DMS153 treated with DMSO at 0.1 percent for 48 hours (cell line): ENCODE data around the gene CCDC159.
A peak's percentile ranks its signal among the peaks of the same experiment; 100 is the strongest.
"Not testable (repeated sequence)": the region's sequence is repeated elsewhere in the genome, so short reads cannot be mapped to it uniquely, and the experiment has no call there.

Experiments used
- DNase-seq: peaks from one replicate; lab custom pipeline; 2025; ENCODE audit not compliant: unreplicated experiment; lab: John Stamatoyannopoulos, UW

The CCDC159 gene

GRCh38 chr19:11364296-11364904 lies 18.1 kb downstream of the CCDC159 start:
- no peak for DNase-seq

- DNase-seq = no peak
These were observed 18.6 kb downstream of the CCDC159 start for GRCh38 chr19:11364935-11365334.

- DNase-seq = no peak
These were observed 19.3 kb downstream of the CCDC159 start for GRCh38 chr19:11365557-11366117.

GRCh38 chr19:11367528-11367927 lies 21.2 kb downstream of the CCDC159 start:
- no peak for DNase-seq

- no peak for DNase-seq
These were observed 24.4 kb downstream of the CCDC159 start for GRCh38 chr19:11370744-11371143.

GRCh38 chr19:11373166-11373884 lies 27.0 kb downstream of the CCDC159 start:
- peak; percentile 86 for DNase-seq

- DNase-seq = no peak
These were observed 27.6 kb downstream of the CCDC159 start for GRCh38 chr19:11373885-11374432.

- peak; percentile 99 for DNase-seq
These were observed 28.3 kb downstream of the CCDC159 start, which contains the start of gene SWSAP1 for GRCh38 chr19:11374433-11375142. TSS of gene SWSAP1 (plus strand) at chr19:11374666. CDS start at chr19:11374681, 15 bp downstream.

GRCh38 chr19:11375143-11375948 lies 29.0 kb downstream of the CCDC159 start:
- DNase-seq = peak; percentile 36

- DNase-seq = no peak
These were observed 30.9 kb downstream of the CCDC159 start for GRCh38 chr19:11377237-11377636.

- no peak for DNase-seq
These were observed 31.4 kb downstream of the CCDC159 start for GRCh38 chr19:11377756-11378155.

- no peak for DNase-seq
These were observed 32.2 kb downstream of the CCDC159 start for GRCh38 chr19:11378319-11379189.

- not testable (repeated sequence) for DNase-seq
These were observed 33.0 kb downstream of the CCDC159 start for GRCh38 chr19:11379269-11379845.

- DNase-seq = no peak
These were observed 33.6 kb downstream of the CCDC159 start for GRCh38 chr19:11379857-11380350.

GRCh38 chr19:11380653-11381537 lies 34.6 kb downstream of the CCDC159 start:
- peak; percentile 96 for DNase-seq

- DNase-seq = peak; percentile 7
These were observed 36.8 kb downstream of the CCDC159 start for GRCh38 chr19:11382898-11383705.

- DNase-seq = no peak
These were observed 37.4 kb downstream of the CCDC159 start for GRCh38 chr19:11383706-11384048.
